ENCODE measurements around the gene CPTP.

CPTP gene

GRCh38 chr1:1330366-1331067, 5.9 kb downstream of the CPTP start:
- H3K36me3 ChIP-seq: peaks cover 6% of the 10 kb centered on the region; the same call in 1 of the 2 replicates
- DNase-seq: no peak
- no peaks in the 10 kb centered on the region for H3K4me1 ChIP-seq
- H3K9me3 ChIP-seq: no peaks in the 10 kb centered on the region
- no peak for TF ChIP-seq CTCF (IDR thresholded peaks at IDR 0.05; ENCODE audit: low read depth, low read length)
- H3K4me3 ChIP-seq (ENCODE audit: low read depth, low read length): no peak overlapping the region
- H3K27me3 ChIP-seq: peaks cover 19% of the 10 kb centered on the region

- H3K36me3 ChIP-seq: peaks cover 8% of the 10 kb centered on the region
- H3K4me3 ChIP-seq (ENCODE audit: low read depth, low read length): no peak within 1 kb of the TSS
- TF ChIP-seq CTCF (IDR thresholded peaks at IDR 0.05; ENCODE audit: low read depth, low read length): no peak
- no peak for DNase-seq
- no peaks in the 10 kb centered on the region for H3K9me3 ChIP-seq
- peaks cover 19% of the 10 kb centered on the region for H3K27me3 ChIP-seq
- H3K4me1 ChIP-seq: no peaks in the 10 kb centered on the region
Observed at GRCh38 chr1:1331068-1331965, 6.7 kb downstream of the CPTP start, which contains the start of gene TAS1R3. Gene TAS1R3, plus strand, starts transcription at chr1:1331280. Its CDS starts 66 bp downstream, at chr1:1331346.

- Histone ChIP-seq H3K36me3 (peaks cover 12% of the 10 kb centered on the region), H3K27me3 (peaks cover 19% of the 10 kb centered on the region), H3K4me3 (ENCODE audit: low read depth, low read length) (no peak overlapping the region), H3K9me3 (no peaks in the 10 kb centered on the region), H3K4me1 (no peaks in the 10 kb centered on the region)
- TF ChIP-seq CTCF (IDR thresholded peaks at IDR 0.05; ENCODE audit: low read depth, low read length): no peak
- DNase-seq: no peak
Observed at GRCh38 chr1:1332031-1332755, 7.6 kb downstream of the CPTP start.

- Histone ChIP-seq H3K4me1 (no peaks in the 10 kb centered on the region), H3K4me3 (ENCODE audit: low read depth, low read length) (no peak overlapping the region), H3K36me3 (peaks cover 16% of the 10 kb centered on the region), H3K9me3 (no peaks in the 10 kb centered on the region), H3K27me3 (peaks cover 19% of the 10 kb centered on the region)
- no peak for DNase-seq
- TF ChIP-seq CTCF (IDR thresholded peaks at IDR 0.05; ENCODE audit: low read depth, low read length): no peak
Observed at GRCh38 chr1:1332774-1333480, 8.3 kb downstream of the CPTP start.

- peaks cover 21% of the 10 kb centered on the region for H3K36me3 ChIP-seq
- no peak for DNase-seq
- TF ChIP-seq CTCF (IDR thresholded peaks at IDR 0.05; ENCODE audit: low read depth, low read length): no peak
- H3K9me3 ChIP-seq: no peaks in the 10 kb centered on the region
- peaks cover 19% of the 10 kb centered on the region for H3K27me3 ChIP-seq
- H3K4me3 ChIP-seq (ENCODE audit: low read depth, low read length): no peak overlapping the region
- H3K4me1 ChIP-seq: no peaks in the 10 kb centered on the region
Observed at GRCh38 chr1:1333551-1334241, 9.1 kb downstream of the CPTP start.

Data from BE2C (cell line).